ENCODE results near the gene OR4N2.
"Not testable (repeated sequence)": the region's sequence is repeated elsewhere in the genome, so short reads cannot be mapped to it uniquely, and the experiment has no call there.

The OR4N2 gene

DNA sequence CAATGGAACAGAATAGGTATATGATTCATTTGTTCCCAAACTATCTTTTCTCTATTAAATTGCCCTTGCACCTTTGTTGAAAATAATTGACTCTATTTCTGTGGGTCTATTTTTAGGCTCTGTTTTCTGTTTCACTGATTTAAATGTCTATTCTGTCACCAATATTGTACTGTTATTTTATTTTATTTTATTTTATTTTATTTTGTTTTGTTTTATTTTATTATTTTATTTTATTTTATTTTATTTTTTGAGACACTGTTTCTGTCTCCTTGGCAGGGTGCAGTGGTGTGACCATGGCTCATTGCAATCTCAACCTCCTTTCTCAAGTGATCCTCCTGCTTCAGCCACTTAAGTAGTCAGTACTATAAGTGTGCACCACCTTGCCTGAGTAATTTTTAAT is 34.9 kb downstream of the OR4N2 start:
- no peak for DNase-seq

DNA sequence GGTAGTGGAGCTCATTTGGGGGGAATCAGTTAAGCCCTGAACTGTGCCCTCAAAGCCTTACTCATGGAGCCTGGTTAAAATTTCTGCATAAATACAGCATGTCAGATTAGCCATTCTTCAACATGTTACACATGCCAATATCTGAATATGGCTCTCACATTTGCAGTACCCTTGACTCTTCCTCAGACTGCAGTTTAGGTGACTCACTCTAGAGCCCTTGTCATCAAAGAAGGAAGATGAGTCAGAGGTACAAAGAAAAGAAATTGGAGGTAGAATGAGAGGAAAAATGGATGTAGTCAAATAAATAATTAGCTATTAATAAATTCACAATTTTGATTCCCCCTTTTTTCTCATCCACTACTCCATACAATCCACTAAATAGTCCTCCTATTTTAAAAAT is 47.8 kb downstream of the OR4N2 start:
- no peak for DNase-seq

DNA sequence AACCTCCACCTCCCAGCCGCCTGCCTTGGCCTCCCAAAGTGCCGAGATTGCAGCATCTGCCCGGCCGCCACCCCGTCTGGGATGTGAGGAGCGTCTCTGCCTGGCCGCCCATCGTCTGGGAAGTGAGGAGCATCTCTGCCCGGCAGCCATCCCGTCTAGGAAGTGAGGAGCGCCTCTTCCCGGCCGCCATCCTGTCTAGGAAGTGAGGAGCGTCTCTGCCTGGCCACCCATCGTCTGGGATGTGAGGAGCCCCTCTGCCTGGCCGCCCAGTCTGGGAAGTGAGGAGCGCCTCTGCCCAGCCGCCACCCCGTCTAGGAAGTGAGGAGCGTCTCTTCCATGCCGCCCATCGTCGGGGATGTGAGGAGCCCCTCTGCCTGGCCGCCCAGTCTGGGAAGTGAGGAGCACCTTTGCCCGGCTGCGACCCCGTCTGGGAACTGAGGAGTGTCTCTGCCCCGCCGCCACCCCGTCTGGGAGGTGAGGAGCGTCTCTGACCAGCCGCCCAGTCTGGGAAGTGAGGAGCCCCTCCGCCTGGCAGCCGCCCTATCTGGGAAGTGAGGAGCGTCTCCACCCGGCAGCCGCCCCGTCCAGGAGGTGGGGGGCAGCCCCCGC is 62.6 kb downstream of the OR4N2 start:
- DNase-seq = not testable (repeated sequence)

DNA sequence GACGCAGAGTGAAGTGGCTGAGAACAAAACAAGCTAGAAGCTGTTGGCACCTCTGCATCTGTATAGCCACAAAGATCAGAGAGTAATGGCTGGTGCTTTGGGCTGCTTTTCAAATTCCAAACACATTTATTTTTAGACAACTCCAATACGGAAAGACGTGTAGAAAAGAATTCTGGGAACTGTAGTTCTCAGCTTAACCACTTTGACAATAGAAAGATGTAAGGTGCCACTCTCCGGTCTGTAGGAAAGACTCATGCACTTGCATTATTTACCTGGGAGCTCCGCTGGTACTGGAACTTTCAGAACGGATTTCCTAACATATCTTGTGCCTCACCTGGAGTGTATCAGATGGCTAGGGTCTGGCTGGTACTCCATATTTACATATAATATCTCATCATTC is 69.6 kb downstream of the OR4N2 start:
- no peak for DNase-seq

DNA sequence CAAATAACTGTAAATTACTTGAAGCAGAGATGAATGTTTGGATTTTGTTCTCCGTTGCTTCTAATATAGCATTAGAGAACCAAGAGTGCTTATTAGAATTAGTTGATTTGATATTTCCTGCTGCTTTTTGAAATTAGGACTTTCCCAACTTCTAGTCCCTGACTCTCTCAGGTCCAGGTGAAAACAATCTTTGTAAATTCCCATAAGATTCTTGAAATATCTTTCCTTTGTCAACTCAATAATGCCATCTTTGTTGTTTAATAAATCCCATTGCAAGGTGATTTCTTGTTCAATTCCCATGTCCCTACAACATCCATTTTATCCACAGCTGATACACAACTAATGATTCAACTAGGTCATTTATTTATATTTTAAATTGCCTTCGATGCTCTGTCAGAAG is 71.3 kb downstream of the OR4N2 start, which contains the start of gene OR4K2:
Gene OR4K2, plus strand, starts transcription at position 301 of the 400 bp plus-strand sequence. CDS start 1,126 bp downstream, outside the sequence.
- no peak for DNase-seq

DNA sequence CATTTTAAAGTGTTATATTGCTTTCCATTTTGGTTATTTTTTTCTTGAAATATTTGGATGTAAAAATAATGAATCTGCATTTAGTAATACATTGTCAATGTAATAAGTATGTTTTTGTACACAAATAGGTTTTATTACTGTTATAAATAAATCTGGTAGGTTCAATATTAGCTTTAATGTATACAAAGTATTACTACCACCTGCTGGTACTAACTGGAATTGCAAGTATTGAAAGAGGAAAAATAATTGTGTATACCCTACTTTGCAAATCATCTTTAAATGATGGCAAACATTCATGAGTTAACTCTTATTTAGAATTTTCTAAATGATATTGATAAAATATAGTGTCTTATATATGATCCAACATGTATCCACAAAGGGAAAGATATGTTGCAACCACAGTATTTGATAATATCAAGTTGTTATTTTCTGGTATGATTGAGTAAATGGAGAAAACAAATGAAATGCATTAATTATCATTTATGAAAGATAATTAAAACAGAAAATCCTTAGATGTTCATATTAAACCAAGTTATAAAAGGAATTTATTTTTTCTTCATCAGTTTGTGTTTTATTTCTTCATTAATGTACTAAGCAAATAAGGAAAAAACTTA is 74.6 kb downstream of the OR4N2 start:
- DNase-seq = no peak

Data from SIG-M5 (cell line).